ENCODE results near the gene RIC8B. TPM values are rescaled to one million over a fixed set of nuclear protein-coding genes. Genes with fewer than 3 reads are reported as not detected.

Gene RIC8B
- total RNA-seq, 1 experiment from 2014 or later, result 29.0 TPM

- Histone ChIP-seq H3K9me3 (ENCODE audit: control insufficient read depth, low read depth, low read length) (no peaks in the 10 kb centered on the region), H2AFZ (ENCODE audit: low read length) (no peak overlapping the region), H4K91ac (ENCODE audit: insufficient read length, low read depth, low read length) (no peak overlapping the region), H3K23me2 (ENCODE audit: insufficient read length, low read depth, low read length, poor library complexity, severe bottlenecking) (no peaks in the 10 kb centered on the region), H3K27ac (ENCODE audit: insufficient read length, low read depth, low read length) (no peak overlapping the region), H2AK5ac (ENCODE audit: insufficient read length, low read length) (no peak overlapping the region), H4K8ac (replicated peaks; ENCODE audit: insufficient read length, low read depth, low read length) (no peak overlapping the region), H2BK12ac (ENCODE audit: insufficient read length, low read depth, low read length) (no peak overlapping the region), H4K20me1 (ENCODE audit: control insufficient read depth, insufficient read depth, insufficient read length) (no peaks in the 10 kb centered on the region), H2BK20ac (ENCODE audit: low read depth, low read length, poor library complexity, severe bottlenecking) (no peak overlapping the region), H3K27me3 (ENCODE audit: insufficient read depth, low read length) (no peaks in the 10 kb centered on the region), H4K5ac (ENCODE audit: insufficient read length, low read depth, low read length) (no peak overlapping the region), H3K14ac (ENCODE audit: insufficient read depth, low read length) (no peak overlapping the region), H2BK120ac (ENCODE audit: low read depth, low read length, poor library complexity, severe bottlenecking) (no peak overlapping the region), H3K79me2 (ENCODE audit: insufficient read depth, low read length) (no peaks in the 10 kb centered on the region), H3K23ac (ENCODE audit: insufficient read length, low read depth, low read length) (no peak overlapping the region), H3K4me1 (ENCODE audit: insufficient read depth, low read length) (peaks cover 5% of the 10 kb centered on the region; the same call in 1 of the 2 replicates), H3K9ac (ENCODE audit: extremely low read depth, insufficient read length, low read length) (no peak overlapping the region), H2BK5ac (ENCODE audit: insufficient read length, low read length) (no peak overlapping the region), H2BK15ac (ENCODE audit: low read depth, low read length) (no peak overlapping the region), H3K4ac (ENCODE audit: low read depth, low read length) (no peak overlapping the region), H3K56ac (ENCODE audit: insufficient read length, low read depth, low read length) (no peak overlapping the region), H3T11ph (ENCODE audit: low read length) (no peak overlapping the region), H3K79me1 (ENCODE audit: insufficient read depth, low read depth, low read length, poor library complexity, severe bottlenecking) (no peaks in the 10 kb centered on the region), H3K18ac (ENCODE audit: insufficient read length, low read depth, low read length) (no peak overlapping the region), H3K4me2 (ENCODE audit: insufficient read depth, insufficient read length, low read length) (no peak overlapping the region)
- no peaks in the 10 kb centered on the region for H3K27me3 Mint-ChIP-seq (ENCODE audit: low read depth)
- no peaks in the 10 kb centered on the region for H3K9me3 Mint-ChIP-seq
- no peak for DNase-seq
- H3K36me3 Mint-ChIP-seq (ENCODE audit: insufficient read depth in 1 of 3, low read depth in 3 of 3), result peaks cover 2 to 11% (median 10%) of the 10 kb centered on the region in 3 experiments; a peak in 4 of 7 replicates
- peak overlapping the region in 1 of 3 experiments; percentile 30; a peak in 3 of 7 replicates for H3K27ac Mint-ChIP-seq
- no peak for TF ChIP-seq CTCF (conservative IDR thresholded peaks at IDR 0.05)
- no peak overlapping the region for H3K4me3 Mint-ChIP-seq
- no CpG with 5 or more reads among the region's 1 CpG for WGBS (ENCODE audit: extremely low coverage, insufficient read length, low lambda C conversion rate)
- H3K4me1 Mint-ChIP-seq, result peaks cover 9 to 21% of the 10 kb centered on the region in 2 experiments
Observed at GRCh38 chr12:106840243-106840642, 65.8 kb downstream of the RIC8B start.

Measured in H9 (cell line).